HepG2 (cell line): Measurements from ENCODE around the gene PPP1R12A. TPM values are rescaled to one million over a fixed set of nuclear protein-coding genes. Genes with fewer than 3 reads are reported as not detected.

Experiments used
- CERS6 ChIP-seq: sonication (generic); formaldehyde crosslinking; IDR thresholded peaks from 2 replicates; pipeline ENCODE4 v1.5.0; 2020; ENCODE audit warnings: missing genetic modification reagents
- E2F5 ChIP-seq: sonication (generic); formaldehyde crosslinking; conservative IDR thresholded peaks from 2 replicates; pipeline ENCODE4 v1.4.0; 2020; ENCODE audit warnings: missing genetic modification reagents
- ELK4 ChIP-seq: sonication (generic); formaldehyde crosslinking; IDR thresholded peaks from 2 replicates; pipeline ENCODE4 v1.9.0; 2021; ENCODE audit warnings: missing genetic modification reagents, borderline replicate concordance
- JARID2 ChIP-seq: sonication (generic); formaldehyde crosslinking; IDR thresholded peaks from 2 replicates; pipeline ENCODE4 v1.8.1; 2023; ENCODE audit warnings: missing genetic modification reagents, inconsistent platforms; ENCODE audit not compliant: insufficient replicate concordance
- KIAA2018 ChIP-seq: sonication (generic); formaldehyde crosslinking; IDR thresholded peaks from 2 replicates; pipeline ENCODE4 v1.5.0; 2020; ENCODE audit warnings: mild to moderate bottlenecking, missing genetic modification reagents, borderline replicate concordance
- KLF11 ChIP-seq: IDR thresholded peaks from 2 replicates; pipeline ENCODE4 v1.6.1; 2016; ENCODE audit warnings: missing compliant biosample characterization
- NR3C1 ChIP-seq: sonication (generic); formaldehyde crosslinking; IDR thresholded peaks from 2 replicates; pipeline ENCODE4 v1.4.0; 2020; ENCODE audit warnings: missing genetic modification reagents
- SAP130 ChIP-seq: IDR thresholded peaks from 2 replicates; pipeline ENCODE4 v1.6.1; 2016; ENCODE audit warnings: low read depth
- SIN3B ChIP-seq: fragments of 150-350 bp; IDR thresholded peaks from 2 replicates; pipeline ENCODE4 v1.6.1; 2014; ENCODE audit warnings: low read length
- ZBTB49 ChIP-seq: sonication (generic); formaldehyde crosslinking; IDR thresholded peaks from 2 replicates; pipeline ENCODE4 v1.4.0; 2020; ENCODE audit warnings: missing genetic modification reagents, borderline replicate concordance
- ZNF614 ChIP-seq: IDR thresholded peaks from 2 replicates; pipeline ENCODE4 v1.6.1; 2018; ENCODE audit warnings: missing biosample characterization, missing genetic modification reagents, inconsistent platforms, borderline replicate concordance
- ZNF737 ChIP-seq: sonication (generic); formaldehyde crosslinking; IDR thresholded peaks from 2 replicates; pipeline ENCODE4 v1.5.0; 2020; ENCODE audit warnings: missing genetic modification reagents, mild to moderate bottlenecking, borderline replicate concordance
- polyA plus RNA-seq, 8 experiments: library from polyadenylated mRNA; depleted of rRNA in 3 of 8; stranded (reverse) in 7 of 8; unstranded in 1 of 8; fragments of >200 nt; fragmentation: Illumina TruSeq in 4 of 8; extraction: Trizol in 4 of 8; gene quantifications; 2 replicates each; pipeline versions ENCODE4 v1.2.1 to v1.2.3, GENCODE V29; 2011 to 2016; ENCODE audit warnings: low read depth in 4 of 8, missing spikeins in 1 of 8, mixed read lengths in 1 of 8; ENCODE audit not compliant: insufficient read depth in 1 of 8
- total RNA-seq, 5 experiments: library from RNA; depleted of rRNA; stranded (reverse); fragments of >200 nt; fragmentation: Illumina TruSeq; extraction: Trizol; gene quantifications; 2 replicates each; pipeline ENCODE4 v1.2.3, GENCODE V29; 2016; ENCODE audit warnings: low read depth in 1 of 5

Gene PPP1R12A
- total and polyA plus RNA-seq, 2 of the 13 experiments (the other 11 are each of a cell fraction or from before 2014, with no cell fraction given): 23.8 to 50.0 TPM

GRCh38 chr12:79830440-79830839 is 104.5 kb downstream of the PPP1R12A start (continued):
- no peak for TF ChIP-seq JARID2 (CRISPR knock-in tag)
- TF ChIP-seq E2F5: no peak
- TF ChIP-seq CERS6 (CRISPR knock-in tag): no peak
- TF ChIP-seq SAP130 (CRISPR knock-in tag): no peak
- no peak for TF ChIP-seq NR3C1 (CRISPR knock-in tag)
- no peak for TF ChIP-seq ZNF737 (CRISPR knock-in tag)
- TF ChIP-seq ELK4 (CRISPR knock-in tag): no peak
- no peak for TF ChIP-seq SIN3B
- no peak for TF ChIP-seq KLF11 (CRISPR knock-in tag)
- TF ChIP-seq KIAA2018: no peak
- TF ChIP-seq ZNF614 (CRISPR knock-in tag): no peak
- TF ChIP-seq ZBTB49 (CRISPR knock-in tag): no peak
- TF ChIP-seq, all 625 proteins: peak for 0
